Measurements from ENCODE around the gene SIAH1.
"Not testable (repeated sequence)": the region's sequence is repeated elsewhere in the genome, so short reads cannot be mapped to it uniquely, and the experiment has no call there.

SIAH1 gene

DNA sequence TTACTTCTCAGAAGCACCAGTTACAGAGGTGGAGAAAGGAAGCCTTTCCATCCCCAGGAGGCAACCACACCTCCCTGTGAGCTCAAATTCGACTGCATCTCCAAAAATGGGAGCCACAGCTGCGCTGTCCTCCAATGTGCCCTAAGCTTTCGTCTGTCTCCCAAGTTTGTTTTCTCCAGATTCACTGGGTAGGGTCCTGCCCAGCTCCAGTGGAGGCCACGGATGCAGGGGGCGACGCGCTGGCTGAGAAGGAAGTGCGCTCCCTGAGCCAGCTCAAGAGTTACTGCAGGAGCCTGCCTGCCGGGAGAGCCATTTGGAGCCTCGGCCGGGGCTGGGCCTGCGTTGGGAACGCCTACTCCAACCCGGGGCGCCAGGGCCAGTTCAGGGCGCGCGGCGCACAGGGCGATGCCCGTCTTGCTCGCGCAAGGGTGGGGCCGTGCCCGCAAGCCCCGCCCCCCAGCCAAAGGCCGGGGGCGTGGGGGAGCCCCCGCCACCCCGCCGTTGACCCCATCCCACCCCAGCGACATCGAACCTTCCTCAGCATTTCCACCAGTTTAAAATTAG lies 19.5 kb downstream of the SIAH1 start:
- DNase-seq, result peak; percentile 74

DNA sequence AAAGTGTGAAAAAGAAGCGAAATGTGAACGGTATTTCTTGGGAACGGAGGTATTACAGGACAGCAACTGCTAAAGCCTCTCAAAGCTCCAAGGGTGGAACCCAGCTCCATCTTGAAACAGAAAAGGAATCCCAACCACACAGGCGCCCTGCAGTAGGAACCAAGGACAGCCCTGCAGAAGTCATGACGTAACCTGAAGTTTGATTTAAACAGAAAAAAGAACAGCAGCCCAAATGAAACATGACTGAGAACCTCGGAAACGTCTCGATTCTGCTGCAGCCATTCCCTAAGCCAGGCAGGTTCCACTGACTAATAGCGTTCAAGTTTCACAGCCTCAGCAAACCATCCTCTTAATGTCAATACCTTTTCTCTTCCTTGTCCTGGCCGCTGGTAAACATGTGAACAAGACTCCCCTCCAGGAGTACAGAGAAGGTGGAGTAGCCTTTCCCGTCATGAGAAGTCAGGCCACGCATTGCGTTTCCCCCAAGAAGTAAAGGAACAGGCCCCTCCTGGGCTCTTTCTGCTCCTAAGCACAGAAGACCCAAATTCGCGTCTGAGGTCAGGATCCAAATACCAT lies 20.1 kb downstream of the SIAH1 start:
- no peak for DNase-seq

DNA sequence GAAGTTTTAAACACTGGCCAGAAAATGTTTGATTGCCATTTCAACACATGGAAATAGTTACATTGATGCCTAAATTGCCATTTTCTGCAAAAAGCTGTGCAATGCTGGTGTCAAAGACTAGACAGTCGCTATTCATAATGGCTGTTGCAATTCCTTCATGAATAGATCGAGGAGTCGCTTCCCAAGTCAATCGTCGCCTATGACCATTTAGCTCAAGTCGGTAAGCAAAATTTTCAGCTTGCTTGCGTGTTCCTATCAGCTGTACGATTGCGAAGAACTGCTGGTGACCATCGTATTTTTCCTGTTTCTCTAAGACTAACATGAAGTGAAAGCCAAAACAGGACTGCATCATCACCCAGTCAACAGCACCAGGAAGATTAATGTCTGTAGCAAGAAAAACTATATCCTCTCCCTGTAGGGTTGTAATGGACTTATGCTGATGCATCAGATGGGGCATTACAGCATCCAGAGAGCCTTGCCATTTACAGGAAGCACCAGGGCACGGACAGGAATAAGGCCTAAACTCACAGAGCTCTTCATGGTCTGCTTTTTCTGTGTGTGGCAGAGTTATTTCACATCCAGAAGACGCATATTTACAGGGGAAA lies 23.6 kb downstream of the SIAH1 start:
- DNase-seq, result no peak

DNA sequence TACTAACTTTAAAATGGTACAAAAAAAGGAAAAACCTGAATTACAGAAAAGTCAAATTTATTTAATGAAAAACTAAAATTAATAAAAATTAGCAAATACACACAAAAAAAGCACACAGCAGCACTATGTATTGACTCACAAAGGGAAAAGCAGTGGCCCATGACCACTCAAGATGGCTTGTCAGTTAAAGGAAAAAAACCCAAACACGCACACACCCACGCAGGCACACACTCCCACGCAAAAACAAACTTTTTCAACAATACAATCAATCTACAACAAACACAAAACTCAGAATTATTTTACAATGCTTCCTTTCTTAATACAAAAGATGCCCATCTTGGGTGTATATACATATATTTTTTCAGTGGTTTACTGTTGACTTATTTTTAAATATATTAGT lies 24.2 kb downstream of the SIAH1 start:
- no peak for DNase-seq

DNA sequence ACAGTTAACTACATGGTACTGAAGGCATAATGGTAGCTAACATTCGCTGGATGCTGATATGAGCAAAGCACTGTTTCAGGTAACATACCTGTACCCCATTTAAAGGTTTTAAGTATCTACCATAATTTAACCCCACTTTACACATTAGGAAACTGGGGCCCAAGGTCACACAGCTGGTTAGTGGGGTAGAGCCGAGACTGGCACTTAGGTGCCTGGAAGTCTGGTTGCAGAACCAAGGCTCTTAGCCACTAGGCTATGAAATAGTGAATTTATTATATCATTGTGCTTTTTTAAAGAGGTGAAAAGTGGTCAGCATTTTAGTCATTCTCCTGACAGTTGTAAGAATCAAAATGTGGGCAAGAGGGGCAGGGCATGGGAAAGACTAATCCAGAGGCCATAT lies 25.2 kb downstream of the SIAH1 start:
- DNase-seq, result no peak

DNA sequence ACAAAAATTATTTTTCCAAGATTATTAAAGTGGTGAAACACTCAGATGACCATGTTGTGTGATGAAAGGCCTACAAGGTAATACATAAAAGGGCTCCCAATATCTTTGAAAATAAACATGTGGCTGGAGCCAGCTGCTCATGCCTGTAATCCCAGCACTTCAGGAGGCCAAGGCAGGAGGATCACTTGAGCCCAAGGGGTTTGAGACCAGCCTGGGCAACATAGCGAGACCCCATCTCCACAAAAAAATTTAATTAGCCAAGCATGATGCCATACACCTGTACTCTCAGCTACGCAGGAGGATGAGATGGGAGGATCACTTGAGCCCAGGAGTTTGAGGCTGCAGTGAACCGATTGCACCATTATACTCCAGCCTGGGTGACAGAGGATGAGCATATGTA lies 26.8 kb downstream of the SIAH1 start:
- no peak for DNase-seq

DNA sequence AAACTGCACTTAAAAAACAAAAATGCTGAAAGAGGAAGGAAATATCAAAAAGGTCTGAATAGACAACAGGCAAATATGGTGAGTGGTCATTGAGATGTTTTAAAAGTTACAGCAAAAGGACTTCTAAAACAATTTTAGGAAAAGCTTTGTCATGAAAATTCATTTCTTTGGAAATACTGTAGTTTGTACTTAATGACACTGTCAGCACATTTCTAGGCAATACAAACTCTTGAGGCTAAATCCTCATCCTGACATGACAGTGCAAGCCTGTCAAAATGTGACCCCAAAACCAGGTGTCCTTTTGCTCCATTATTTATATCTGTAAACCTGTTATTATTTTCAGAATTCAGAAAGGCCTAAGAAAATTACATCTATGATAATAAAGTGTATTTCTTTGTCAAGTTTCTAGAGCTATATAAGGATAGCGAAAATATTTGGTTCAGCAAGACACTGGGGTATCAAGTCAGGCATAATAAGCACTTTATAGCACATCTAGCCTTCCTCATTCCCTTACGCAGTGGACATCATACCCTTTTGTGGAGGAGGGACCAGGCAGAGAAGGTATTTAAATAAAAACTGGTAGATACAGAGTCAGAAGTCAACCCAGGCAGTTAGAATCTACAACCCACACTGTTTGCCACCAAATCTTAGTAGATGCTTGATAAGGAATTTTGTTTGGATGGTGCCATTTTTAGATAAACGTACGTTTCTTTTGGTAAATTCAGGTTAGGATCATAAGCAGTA lies 28.4 kb downstream of the SIAH1 start:
- no peak for DNase-seq

DNA sequence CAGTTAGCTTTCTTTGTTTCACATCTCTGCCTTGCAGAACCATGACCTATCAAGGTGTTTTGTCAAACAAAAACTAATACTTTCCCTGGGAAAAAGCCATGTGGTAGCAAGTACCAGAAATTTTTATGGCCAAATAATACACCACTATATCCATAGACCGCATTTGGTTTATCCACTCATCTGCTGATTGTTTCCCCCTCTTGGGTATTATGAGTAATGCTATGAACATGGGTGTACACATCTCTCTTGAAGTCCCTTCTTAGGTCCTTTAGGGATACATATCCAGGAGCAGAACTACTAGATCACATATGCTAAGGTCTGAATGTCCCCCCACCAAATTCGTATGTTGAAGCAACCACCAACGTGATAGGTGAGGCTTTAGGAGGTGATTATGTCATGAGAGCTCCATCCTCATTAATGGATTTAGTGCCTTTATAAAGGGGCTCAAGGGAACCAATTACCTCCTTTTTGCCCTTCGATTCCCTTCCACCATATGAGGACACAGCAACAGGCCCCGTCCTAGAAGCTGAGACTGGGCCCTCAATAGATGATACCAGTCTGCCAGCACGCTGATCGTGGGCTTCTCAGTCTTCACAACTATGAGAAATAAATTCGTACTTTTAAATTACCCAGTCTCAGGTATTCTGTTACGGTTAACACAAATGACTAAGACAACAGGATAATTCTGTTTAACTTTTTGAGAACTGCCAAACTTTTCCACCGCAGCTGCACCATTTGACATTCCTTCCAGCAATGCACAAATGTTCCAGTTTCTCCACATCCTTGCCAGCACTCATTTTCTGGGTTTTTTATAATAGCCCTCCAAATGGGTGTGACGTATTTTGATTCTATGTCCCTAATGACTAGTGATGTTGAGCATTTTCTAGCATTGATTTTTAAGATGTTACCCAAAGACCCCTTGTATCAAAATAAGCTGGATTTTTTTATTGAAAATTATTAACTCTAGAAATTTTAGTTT lies 30.0 kb downstream of the SIAH1 start:
- no peak for DNase-seq

DNA sequence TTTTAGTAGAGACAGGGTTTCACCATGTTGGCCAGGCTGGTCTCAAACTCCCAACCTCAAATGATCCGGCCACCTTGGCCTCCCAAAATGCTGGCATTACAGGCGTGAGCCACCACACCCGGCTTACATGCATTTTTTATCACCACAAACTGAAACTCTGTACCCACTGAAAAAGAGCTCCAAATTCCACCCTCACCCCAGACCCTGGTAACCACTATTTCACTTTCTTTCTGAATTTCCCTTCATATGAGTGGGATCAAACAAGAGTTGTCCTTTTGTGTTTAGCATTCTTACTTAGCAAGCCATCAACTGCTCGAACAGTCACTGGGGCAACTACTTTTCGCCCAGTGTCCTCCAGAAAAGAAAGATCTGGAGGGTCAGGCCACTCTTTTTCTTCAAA lies 30.8 kb downstream of the SIAH1 start:
- DNase-seq, result not testable (repeated sequence)

DNA sequence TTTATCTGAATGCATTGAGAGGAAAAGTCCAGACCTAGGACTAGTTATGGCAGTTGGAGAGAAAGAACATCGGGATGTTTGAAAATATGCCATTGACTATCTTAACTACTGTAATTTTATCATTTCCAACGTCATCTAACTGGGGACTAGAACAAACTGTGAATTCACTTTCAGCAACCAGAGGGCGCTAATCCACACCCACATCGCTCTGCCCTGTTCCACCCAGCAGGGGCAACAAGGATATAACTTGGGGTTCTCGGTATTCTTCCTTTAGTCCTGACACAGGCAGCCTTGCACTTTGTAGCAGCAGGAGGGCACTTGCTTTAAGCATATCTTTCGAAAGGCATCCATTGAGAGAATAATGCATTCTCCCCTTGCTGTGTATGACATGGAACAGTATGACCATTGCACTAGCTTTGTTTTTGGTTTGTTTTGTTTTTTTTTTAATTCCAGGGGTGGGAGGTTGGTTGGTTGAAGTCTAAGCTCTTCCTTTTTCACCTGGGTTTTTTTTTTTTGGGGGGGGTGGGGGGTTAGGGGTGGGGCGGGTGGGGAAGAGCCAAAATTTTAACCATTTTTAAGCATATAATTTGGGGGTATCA lies 31.5 kb downstream of the SIAH1 start:
- peak; percentile 26 for DNase-seq

DNA sequence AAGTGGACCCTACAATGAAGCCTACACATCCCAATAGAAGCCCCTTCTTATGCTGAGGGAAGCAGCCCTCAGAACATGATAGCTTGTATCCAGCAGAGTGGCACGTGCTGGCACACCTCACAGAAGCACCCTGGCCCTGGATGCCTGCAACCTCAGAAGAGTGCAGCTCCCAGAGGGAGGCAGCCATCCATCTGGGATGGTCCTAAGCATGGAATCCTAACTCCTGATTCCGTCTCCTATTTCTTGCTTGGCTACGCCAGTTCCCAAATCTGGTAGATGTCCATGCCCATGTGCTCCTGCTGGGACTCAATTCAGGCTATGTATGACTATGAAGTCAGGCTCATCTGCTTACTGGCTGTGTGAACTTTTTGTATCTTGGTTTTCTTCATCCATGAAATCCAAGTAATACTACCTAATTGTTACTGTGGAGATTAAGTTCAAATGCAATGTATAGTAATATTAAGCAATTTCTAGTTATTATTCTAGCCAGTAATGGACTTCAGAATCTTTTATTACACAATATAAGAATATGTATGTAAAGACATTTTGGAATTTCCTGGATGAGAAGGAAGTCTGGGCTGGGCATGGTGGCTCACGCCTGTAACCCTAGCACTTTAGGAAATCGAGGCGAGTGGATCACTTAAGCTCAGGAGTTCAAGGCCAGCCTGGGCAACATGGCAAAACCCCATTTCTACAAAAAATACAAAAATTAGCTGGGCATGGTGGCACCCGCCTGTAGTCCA lies 32.4 kb downstream of the SIAH1 start:
- no peak for DNase-seq

DNA sequence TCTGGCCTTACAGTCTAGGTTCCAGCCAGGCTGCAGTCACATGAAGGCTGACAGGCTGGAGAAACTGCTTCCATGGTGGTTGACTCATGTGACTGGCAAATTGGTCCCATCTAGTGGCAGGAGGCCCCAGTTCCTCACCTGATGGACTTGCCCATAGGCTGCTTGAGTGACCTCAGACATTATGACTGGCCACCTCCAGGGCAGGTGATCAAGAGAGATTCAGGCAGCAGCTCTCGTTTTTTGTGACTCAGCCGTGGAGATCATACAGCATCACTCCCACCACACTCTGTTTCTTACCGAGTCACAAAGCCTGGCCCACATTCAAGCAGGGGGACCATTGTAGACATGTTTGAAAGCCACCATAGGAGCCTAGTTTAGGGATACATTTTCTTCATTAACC lies 34.5 kb downstream of the SIAH1 start:
- DNase-seq, result no peak

DNA sequence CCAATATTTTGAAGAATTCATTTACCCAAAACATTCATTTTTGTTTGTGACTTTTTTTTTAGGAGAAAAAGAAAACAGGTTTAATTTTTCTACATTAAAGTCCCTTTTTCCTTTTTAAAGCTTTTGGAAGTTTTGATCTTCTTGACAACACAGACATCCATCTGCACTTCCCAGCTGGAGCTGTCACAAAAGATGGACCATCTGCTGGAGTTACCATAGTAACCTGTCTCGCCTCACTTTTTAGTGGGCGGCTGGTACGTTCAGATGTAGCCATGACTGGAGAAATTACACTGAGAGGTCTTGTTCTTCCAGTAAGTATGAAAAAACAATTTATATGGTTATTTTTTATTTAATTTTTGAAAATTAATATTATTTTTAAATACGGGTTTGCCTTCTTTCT lies 37.2 kb downstream of the SIAH1 start:
- peak; percentile 84 for DNase-seq

DNA sequence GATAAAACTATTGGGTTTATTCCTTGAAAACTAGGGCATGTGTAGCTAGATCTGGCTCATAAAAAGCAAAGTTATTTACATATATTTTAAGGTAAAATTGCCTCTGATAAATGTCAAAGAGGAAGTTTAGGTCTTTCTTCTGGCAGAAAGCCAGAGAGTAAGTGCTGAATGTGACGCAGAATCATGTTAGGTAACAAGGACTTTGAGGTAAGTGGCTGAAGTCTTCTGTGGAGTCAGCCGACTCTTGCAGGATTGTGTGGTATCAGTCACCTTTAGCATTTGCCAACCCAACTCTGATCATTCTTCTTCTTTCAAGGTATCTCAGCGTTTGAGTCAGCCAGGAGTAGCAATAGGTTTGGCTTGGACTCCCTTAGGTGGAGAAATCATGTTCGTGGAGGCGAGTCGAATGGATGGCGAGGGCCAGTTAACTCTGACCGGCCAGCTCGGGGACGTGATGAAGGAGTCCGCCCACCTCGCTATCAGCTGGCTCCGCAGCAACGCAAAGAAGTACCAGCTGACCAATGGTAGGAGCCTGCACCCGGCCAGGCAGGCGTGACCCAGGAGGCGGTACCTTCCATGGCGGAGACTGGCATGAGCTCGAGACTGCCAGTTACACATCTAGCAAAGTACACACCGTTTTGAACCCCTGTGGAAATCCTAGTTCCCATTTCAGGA lies 37.9 kb downstream of the SIAH1 start:
- DNase-seq, result no peak

DNA sequence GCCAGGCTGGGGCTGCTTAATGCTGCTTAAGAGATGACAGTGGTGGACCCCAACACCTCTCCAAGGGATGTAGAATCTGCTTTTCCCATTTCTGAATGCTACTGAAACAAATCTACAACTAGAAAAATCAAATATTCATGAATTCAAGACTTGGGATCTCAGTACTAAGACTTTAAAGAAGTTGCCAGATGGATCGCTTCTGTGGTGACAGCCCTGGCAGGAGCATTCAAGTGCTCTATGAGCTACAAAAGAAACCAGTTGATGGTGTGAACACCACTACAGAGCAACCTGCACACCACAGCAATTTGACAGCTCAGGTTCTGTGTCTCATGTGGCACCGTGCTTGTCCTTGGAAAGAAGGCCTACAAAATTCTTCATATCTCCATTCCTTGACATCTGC lies 42.6 kb downstream of the SIAH1 start:
- no peak for DNase-seq

DNA sequence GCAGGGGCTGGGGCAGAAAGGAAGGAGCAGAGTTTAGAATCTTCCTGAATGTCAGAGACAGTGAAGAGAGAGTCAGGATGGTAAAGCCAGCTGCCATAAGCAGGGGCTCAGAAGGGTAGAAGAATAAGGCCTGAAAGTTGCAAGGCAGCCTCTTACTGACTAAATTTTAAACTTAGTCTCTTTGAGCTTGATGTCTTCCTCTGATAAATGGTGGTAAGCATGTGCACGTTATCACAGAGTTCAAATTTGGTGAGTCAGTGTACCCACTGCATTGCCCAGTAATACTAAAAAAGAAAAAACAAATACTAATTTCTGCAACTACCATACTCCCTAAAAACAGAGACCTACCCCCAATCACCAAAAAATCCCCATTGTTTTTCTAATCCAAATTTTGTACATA lies 45.2 kb downstream of the SIAH1 start:
- no peak for DNase-seq

DNA sequence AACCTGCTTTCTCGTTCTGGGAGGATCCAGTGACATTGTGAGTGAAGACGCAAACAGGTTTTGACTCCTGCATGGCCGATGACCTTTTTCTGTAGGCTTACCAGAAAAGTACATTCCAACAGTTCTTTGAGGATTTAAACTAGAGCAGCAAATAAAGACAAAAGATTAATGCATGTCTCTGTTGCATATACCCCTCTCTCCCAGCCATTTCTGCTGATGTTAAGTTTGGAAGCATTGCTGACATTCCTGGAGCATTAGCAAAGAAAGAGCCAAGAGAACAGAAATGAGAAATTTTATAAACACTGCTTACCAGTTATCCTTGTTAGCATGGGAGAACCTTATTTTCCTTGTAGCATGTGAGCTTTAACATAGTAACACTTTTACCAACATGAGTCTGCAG lies 49.3 kb downstream of the SIAH1 start:
- DNase-seq, result no peak

DNA sequence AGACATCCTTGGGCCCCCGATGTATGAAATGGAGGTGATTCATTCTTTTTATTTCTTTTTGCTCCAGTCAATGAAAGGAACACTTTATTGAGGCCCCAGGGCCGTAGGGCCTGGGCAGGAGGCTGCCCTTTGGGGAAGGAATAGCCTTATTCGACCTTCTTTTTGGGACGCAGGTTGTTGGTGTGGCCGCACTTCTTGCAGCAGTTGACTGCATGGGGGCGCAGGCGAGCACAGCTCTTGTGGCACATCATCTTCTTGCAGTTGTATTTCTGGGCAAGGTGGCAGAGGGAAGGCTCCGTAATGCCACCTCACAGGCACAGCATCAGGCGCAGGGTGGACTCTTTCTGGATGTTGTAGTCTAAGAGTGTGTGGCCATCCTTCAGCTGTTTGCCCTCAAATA lies 50.9 kb downstream of the SIAH1 start:
- DNase-seq, result no peak

DNA sequence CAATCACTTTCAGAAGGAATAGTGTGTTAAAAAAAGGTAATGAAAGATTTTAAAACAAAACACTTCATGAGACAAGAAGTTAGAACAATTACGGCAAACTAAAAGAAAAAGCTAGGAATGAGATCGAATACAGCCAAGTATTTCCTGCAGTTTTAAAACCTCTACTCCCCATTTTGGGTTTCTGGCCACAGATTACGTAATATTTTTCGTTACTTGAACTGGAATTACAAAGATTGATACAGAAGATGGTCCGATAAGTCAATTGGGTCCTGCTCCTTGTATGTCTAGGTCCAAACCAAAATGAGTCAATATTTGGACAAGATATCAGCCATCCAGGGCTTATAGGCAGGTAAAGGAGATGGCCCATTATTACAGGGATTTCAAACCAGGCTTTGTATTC lies 52.2 kb downstream of the SIAH1 start:
- no peak for DNase-seq

DNA sequence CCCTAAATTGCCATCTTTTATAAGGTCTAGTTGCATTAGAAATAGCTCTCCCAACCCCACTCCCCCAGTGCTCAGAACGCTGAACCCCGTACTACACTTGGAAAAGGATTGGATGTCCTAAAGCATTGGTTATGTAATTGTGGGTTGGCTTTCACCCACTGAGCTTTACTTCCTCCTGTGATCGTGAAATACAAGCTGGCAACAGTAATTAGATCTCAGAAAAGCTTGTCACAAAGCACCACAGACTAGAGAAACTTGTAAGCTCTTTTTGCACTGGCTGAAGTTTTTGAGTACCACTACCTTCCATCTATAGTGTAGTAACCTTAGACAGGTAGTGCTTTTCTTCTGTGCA lies 54.4 kb downstream of the SIAH1 start:
- DNase-seq, result no peak

DNA sequence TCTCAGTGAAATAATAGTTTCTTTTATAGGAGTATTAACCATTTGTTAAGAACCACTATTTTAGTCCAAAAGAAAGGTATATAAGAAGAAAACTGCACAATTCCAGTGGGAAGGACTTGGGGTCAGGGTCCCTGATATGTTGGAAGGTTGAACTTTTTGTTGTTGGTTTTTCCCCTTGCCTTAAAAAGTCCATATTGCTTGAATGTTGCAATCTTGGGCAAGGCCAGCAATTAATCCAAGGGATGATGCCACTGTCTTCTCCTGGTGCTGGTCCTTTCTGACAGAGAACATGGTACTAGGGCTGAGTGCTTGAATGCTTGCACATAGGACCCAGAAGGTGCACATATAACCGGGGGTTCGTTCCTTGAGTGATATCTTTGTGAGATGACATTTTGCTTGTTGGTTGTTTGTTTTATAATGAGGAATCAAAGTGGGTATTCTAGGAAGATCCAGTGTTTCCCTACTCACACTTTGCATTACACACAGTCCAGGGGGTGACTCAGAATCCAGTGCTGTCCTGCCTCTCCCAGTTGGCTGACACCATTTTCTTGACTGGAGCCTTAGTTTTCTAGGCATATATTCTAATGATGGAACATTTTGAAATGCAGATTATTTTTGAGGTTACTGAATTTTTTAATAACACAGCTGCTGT lies 54.9 kb downstream of the SIAH1 start:
- no peak for DNase-seq
